MG63 (cell line): ENCODE data around the gene KRTAP4-11. TPM values are rescaled to one million over a fixed set of nuclear protein-coding genes. Genes with fewer than 3 reads are reported as not detected.
"Not testable (repeated sequence)": the region's sequence is repeated elsewhere in the genome, so short reads cannot be mapped to it uniquely, and the experiment has no call there.

Source experiments
- DNase-seq: peaks from one replicate; pipeline ENCODE4 v3.0.0-alpha.2; 2020
- H3K27me3 ChIP-seq: fragments of 250-450 bp; sonication (Bioruptor Pico); 2 replicates; pipeline ENCODE4 v1.5.1; 2020; ENCODE audit warnings: mild to moderate bottlenecking, moderate library complexity
- H3K36me3 ChIP-seq: fragments of 250-450 bp; sonication (Bioruptor Pico); 2 replicates; pipeline ENCODE4 v1.5.1; 2020; ENCODE audit warnings: mild to moderate bottlenecking, moderate library complexity
- H3K4me3 ChIP-seq: fragments of 250-450 bp; sonication (Bioruptor Pico); 2 replicates; pipeline ENCODE4 v1.5.1; 2020; ENCODE audit warnings: mild to moderate bottlenecking, moderate library complexity
- H3K9me3 ChIP-seq: fragments of 250-450 bp; sonication (Bioruptor Pico); 2 replicates; pipeline ENCODE4 v1.5.1; 2020; ENCODE audit warnings: mild to moderate bottlenecking, moderate library complexity
- total RNA-seq: library from RNA; depleted of rRNA; stranded (reverse); fragments of >200 nt; shearing (Covaris generic); gene quantifications from 2 replicates; pipeline ENCODE4 v1.2.3, GENCODE V29; 2014; ENCODE audit warnings: low replicate concordance

KRTAP4-11 gene
- total RNA-seq, 1 experiment from 2014 or later: not detected

DNA sequence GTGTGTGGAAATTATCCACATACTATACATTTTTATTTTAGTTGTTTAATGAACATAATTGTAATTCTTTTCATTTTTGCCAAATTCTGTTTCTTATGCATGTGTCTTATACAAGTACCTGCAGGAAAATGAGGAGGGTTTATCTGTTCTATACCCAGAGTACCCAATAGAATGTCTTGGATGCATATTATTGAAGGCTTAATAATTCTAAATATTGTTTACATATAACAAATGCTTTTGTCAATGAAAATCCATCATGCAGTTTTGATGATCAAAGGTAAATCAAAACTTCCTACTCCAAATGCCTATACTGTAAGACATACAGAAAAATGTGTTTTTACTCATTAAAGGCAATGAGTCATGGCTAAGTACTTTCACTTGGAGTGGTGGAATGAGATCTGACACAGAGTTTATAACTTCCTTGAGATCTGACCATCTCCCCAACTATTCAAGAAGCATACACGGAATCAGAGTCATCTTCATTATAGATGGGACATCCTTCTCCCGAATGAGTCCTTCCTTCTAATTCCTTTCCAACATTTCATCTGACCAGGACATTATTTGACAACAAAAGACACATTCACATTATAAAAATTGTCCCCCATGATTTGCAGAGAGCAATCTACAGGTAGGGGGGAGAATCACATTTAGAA lies 13.7 kb downstream of the KRTAP4-11 start:
- not testable (repeated sequence) for H3K36me3 ChIP-seq, H3K27me3 ChIP-seq, H3K9me3 ChIP-seq, H3K4me3 ChIP-seq, DNase-seq

DNA sequence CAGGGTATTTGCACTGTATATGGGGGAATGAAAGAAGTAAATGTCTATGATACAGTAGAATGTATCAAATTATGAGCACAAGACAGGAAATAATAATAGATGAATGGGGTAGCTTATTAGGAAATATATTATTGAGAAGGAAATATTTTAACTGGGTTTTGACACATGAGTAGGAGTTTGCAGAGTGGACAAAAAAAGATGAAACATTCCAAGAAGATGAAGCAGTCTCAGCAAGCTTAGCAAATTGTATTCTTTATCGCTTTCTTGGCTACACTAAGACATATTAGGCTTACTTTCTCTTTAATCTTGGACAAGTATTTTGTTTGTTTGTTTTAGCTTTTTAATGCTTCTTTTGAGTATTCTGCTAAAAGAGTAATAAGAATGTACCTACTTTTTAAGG lies 14.3 kb downstream of the KRTAP4-11 start:
- Histone ChIP-seq H3K27me3 (no peaks in the 10 kb centered on the region), H3K36me3 (no peaks in the 10 kb centered on the region), H3K4me3 (no peak overlapping the region), H3K9me3 (peaks cover 6% of the 10 kb centered on the region)
- no peak for DNase-seq

DNA sequence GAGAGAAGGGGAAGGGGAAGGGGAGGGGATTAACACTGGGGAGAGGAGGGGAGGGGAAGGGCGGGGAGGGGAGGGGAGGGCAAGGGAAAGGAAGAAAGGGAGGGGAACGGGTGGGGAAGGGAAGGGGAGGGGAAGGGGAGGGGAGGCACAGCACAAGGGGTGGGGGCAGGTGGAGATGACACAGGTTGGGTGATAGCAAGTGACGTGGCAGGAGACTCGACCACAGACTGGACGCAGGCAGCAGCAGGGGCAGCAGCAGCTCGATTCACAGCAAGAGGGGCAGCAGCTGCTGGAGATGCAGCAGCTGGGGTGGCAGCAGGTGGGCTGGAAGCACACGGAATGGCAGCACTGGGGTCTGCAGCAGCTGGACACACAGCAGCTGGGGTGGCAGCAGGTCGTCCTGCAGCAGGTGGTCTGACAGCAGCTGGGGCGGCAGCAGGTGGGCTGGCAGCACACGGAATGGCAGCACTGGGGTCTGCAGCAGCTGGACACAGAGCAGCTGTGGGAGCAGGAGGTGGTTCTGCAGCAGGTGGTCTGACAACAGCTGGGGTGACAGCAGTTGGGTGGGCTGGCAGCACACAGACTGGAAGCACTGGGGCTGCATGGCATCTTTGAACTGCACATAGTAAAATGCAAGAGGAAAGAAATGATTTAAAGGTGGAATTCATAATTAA lies 16.4 kb downstream of the KRTAP4-11 start, which contains the start of gene KRTAP4-16:
Gene KRTAP4-16, minus strand, starts transcription at position 624 of the 674 bp plus-strand sequence. Its CDS starts 0 bp downstream, at position 624.
- Histone ChIP-seq H3K36me3 (no peaks in the 10 kb centered on the region), H3K27me3 (no peaks in the 10 kb centered on the region), H3K9me3 (no peaks in the 10 kb centered on the region; the same call in none of the 2 replicates), H3K4me3 (no peak within 1 kb of the TSS)
- no peak for DNase-seq

DNA sequence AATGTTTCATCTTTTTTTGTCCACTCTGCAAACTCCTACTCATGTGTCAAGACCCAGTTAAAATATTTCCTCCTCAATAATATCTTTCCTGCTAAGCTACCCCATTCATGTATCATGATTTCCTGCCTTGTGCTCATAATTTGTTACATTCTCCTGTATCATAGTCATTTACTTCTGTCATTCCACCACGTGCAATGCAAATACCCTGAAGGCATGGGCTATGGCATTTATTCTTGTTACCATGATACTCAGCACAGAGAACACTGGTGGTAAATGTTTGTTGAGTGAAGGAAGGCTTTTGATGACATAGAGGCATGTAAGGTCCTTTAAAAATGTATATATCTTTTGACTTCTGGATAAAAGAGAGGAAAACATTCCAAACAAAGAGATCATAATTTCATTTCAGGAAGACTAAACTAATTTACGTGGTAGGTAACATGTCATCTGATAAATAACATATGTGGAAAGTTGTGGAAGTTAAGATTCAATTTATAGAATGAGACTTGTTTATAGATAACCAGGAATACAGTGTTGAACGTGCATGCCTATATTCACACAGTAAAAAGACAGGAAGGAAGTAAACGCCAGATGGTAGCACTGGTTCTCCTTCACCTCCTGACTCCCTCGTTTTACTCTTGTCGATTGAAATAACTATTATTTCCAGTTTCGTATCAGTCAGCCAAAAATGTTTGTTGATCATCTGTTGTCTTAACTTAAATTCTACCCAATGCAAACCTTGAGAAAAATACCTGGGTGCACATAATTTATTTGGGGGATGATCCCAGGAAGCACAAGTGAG lies 18.3 kb downstream of the KRTAP4-11 start:
- H3K27me3 ChIP-seq, H3K36me3 ChIP-seq, H3K9me3 ChIP-seq, H3K4me3 ChIP-seq: not testable (repeated sequence)
- peak; percentile 66 for DNase-seq

DNA sequence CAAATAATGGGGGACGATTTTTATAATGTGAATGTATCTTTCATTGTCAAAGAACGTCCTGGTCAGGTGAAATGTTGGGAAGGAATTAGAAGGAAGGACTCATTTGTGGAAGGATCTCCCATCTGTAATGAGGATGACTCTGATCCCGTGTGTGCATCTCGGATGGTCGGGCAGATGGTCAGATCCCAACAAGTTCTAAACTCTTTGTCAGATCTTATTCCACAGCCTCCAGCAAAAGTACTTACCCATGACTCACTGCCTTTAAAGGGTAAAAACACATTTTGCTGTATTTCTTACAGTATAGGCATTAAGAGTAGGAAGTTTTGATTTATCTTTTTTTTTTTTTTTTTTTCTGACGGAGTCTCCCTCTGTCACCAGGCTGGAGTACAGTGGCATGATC lies 19.7 kb downstream of the KRTAP4-11 start:
- DNase-seq: peak; percentile 43
- H3K4me3 ChIP-seq: no peak overlapping the region
- no peaks in the 10 kb centered on the region for H3K36me3 ChIP-seq

DNA sequence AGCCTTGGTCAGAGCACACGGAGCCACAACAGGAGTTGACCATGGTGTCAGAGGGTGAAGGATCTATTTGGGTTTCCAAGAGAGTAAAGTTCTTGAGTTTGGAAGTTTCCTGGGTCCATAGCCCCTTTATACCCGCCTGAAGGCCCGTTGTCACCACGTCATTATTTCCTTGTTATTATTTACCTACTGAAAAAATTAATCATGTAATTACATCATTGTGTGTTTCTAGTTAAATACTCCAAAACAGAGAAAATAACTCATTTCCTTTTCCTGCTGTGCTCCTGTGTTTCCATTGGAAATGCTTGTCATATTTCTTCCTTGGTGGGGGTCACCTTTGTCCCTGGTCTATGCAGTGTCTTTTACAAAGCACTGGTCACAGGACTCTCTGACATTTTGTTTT lies 20.1 kb downstream of the KRTAP4-11 start, which contains the start of gene KRTAP4-8:
Gene KRTAP4-8, minus strand, starts transcription at position 101 of the 400 bp plus-strand sequence. Its CDS starts 58 bp downstream, at position 43.
- no peaks in the 10 kb centered on the region for H3K36me3 ChIP-seq
- H3K4me3 ChIP-seq: no peak within 1 kb of the TSS
- H3K9me3 ChIP-seq: peaks cover 3% of the 10 kb centered on the region
- DNase-seq: no peak
- H3K27me3 ChIP-seq: no peaks in the 10 kb centered on the region

More for the DNA sequence above, 19.7 kb downstream of the KRTAP4-11 start:
- no peaks in the 10 kb centered on the region for H3K9me3 ChIP-seq
- H3K27me3 ChIP-seq: no peaks in the 10 kb centered on the region

DNA sequence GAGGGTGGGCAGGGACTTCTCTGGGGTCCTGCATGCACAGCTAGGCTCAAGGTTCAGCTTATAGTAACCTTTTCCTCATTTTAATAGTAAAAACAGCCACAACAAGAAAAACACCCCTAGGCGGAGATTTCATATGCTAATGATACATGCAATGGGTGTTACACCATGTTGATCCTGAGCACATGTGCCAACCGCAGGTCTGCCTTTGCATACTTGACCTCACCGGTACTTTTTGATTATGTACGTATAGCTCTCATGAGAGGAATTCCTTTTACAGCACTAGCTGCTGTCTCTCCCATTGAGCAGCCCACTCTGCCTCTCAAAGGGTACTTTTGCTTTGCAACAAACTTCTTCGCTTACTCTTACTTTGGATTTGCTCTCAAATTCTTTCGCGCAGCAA lies 22.1 kb downstream of the KRTAP4-11 start:
- Histone ChIP-seq H3K9me3 (peaks cover 6% of the 10 kb centered on the region), H3K4me3 (no peak overlapping the region)
- DNase-seq: no peak

DNA sequence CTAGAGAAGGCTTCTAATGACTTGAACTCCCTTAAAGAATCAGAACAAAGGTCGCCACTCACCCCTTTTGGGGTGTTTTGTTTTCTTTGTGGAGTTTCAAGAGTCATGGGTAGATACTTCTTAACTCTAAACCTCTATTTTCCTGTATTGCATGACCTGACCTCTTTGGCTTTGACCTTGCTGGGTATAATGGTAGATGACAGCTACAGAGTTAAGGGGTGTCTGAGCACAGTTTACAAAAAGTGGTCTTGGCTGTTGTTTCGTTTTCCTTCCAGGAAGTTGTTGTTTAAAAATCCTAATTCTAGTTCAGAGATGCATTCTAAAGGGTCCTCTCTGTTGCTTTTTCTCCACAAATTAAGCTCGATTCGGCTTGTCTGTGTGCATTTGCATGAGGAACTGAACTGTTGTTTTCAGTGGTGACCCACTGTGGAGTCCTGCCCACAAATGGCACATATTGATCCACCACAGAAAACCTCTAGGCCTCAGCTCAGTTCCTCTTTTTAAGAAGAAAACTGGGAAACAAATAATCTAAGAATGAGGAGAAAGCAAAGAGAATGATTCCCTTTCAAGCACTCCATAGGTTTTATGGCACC lies 29.3 kb downstream of the KRTAP4-11 start:
- DNase-seq, H3K9me3 ChIP-seq, H3K36me3 ChIP-seq, H3K4me3 ChIP-seq, H3K27me3 ChIP-seq: not testable (repeated sequence)

More for the DNA sequence above, 22.1 kb downstream of the KRTAP4-11 start:
- Histone ChIP-seq H3K27me3 (no peaks in the 10 kb centered on the region), H3K36me3 (no peaks in the 10 kb centered on the region)

DNA sequence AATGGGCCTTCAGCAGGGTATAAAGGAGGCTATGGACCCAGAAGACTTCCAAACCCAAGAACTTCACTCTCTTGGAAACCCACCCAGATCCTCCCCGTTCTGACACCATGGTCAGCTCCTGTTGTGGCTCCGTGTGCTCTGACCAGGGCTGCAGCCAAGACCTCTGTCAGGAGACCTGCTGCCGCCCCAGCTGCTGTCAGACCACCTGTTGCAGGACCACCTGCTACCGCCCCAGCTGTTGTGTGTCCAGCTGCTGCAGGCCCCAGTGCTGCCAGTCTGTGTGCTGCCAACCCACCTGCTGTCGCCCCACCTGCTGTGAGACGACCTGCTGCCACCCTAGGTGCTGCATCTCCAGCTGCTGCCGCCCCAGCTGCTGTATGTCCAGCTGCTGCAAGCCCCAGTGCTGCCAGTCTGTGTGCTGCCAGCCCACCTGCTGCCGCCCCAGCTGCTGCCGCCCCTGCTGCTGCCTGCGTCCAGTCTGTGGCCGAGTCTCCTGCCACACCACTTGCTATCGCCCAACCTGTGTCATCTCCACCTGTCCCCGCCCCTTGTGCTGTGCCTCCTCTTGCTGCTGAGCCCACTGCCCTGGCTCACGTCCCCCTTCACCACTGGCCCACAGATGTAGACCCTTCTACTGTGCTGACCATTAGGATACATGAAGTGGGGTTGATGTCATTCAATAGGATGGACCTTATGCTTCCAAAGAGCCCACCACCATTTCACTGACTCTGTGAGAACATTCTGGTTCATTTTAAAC lies 33.9 kb downstream of the KRTAP4-11 start, which contains the start of gene KRTAP4-7:
Gene KRTAP4-7, plus strand, starts transcription at position 51 of the 757 bp plus-strand sequence. Its CDS starts 57 bp downstream, at position 108.
- H3K27me3 ChIP-seq, DNase-seq, H3K4me3 ChIP-seq: not testable (repeated sequence)

DNA sequence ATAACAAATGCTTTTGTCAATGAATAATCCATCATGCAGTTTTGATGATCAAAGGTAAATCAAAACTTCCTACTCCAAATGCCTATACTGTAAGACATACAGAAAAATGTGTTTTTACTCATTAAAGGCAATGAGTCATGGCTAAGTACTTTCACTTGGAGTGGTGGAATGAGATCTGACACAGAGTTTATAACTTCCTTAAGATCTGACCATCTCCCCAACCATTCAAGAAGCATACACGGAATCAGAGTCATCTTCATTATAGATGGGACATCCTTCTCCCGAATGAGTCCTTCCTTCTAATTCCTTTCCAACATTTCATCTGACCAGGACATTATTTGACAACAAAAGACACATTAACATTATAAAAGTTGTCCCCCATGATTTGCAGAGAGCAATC lies 34.7 kb downstream of the KRTAP4-11 start:
- H3K27me3 ChIP-seq, H3K4me3 ChIP-seq, H3K9me3 ChIP-seq, DNase-seq, H3K36me3 ChIP-seq: not testable (repeated sequence)

More for the DNA sequence above, 33.9 kb downstream of the KRTAP4-11 start, which contains the start of gene KRTAP4-7:
- not testable (repeated sequence) for H3K36me3 ChIP-seq, H3K9me3 ChIP-seq

DNA sequence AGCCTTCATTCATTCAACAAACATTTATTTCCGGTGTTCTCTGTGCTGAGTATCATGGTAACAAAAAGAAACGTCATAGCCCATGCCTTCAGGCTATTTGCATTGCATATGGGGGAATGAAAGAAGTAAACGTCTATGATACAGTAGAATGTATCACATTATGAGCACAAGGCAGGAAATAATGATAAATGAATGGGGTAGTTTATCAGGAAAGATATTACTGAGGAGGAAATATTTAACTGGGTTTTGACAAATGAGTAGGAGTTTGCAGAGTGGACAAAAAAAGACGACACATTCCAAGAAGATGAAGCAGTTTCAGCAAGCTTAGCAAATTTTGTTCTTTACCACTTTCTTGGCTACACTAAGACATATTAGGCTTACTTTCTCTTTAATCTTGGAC lies 35.5 kb downstream of the KRTAP4-11 start:
- Histone ChIP-seq H3K9me3 (no peaks in the 10 kb centered on the region), H3K36me3 (no peaks in the 10 kb centered on the region), H3K4me3 (no peak overlapping the region), H3K27me3 (no peaks in the 10 kb centered on the region)
- no peak for DNase-seq

DNA sequence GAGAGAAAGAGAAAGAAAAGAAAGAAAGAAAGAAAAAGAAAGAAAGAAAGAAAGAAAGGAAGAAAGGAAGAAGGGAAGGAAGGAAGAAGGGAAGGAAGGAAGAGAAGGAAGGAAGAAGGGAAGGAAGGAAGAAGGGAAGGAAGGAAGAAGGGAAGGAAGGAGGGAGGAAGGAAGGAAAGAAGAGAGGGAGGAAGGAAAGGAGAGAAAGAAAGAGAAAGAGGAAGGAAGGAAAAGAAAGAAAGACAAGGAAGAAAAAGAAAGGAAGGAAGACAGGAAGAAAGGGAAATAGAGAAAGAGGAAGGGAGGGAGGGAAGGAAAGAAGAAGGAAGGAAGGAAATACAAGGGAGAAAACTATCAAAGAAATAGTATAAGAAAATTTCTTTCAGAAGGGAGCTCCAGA lies 41.4 kb downstream of the KRTAP4-11 start:
- Histone ChIP-seq H3K36me3 (no peaks in the 10 kb centered on the region), H3K27me3 (no peaks in the 10 kb centered on the region), H3K9me3 (no peaks in the 10 kb centered on the region), H3K4me3 (no peak overlapping the region)
- DNase-seq: no peak

DNA sequence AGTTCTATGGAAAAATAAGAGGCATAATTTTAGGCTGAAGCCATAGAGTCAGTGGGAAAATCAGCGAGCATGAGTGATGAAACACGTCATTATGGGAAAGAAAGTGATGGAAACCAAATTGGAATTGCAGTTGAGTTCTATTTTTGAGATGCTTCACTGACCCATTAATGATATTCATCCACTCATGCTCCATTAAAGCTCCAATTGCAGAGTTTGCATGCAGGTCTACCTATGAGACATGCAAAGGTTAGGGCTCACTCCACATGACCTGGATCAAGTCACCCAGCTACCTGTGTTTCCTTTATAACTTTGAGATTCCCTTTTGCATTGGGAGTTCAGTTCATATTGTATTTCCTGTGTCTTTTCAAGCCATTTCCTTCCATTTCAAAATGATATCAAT lies 44.5 kb downstream of the KRTAP4-11 start:
- no peak overlapping the region for H3K4me3 ChIP-seq
- no peak for DNase-seq
- H3K9me3 ChIP-seq: no peaks in the 10 kb centered on the region
- H3K27me3 ChIP-seq: no peaks in the 10 kb centered on the region
- no peaks in the 10 kb centered on the region for H3K36me3 ChIP-seq

DNA sequence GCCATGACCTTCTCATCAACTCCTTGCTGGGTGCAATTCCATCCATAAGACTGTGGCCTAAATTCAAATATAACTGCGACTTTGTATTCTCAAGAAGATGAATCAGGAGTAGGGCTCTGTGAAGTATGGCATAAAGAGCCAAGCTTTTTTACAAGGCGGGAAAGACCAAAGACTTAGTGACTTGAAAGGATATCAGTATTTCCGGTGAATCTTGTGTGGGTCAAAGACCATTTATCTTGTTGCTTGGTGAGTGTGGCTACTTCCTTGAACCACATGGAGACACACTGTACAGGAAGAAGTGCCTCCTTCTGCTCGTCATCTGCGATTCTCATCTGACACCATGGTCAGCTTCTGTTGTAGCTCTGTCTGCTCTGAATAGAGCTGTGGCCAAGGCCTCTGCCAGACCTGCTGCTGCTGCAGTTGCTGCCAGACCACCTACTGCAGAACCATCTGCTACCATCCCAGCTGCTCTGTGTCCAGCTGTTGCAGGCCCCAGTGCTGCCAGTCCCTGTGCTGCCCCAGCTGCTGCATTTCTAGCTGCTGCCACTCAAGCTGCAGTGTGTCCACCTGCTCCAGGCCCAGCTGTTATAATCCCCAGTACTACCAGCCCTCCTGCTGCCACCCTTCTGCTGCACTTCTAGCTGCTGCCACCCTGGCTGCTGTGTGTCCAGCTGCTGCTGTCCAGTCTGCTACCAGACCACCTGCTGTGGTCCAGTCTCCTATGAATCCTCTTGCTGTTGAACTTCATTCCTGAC lies 46.4 kb downstream of the KRTAP4-11 start:
- no peaks in the 10 kb centered on the region for H3K27me3 ChIP-seq
- no peak for DNase-seq
- no peak overlapping the region for H3K4me3 ChIP-seq
- no peaks in the 10 kb centered on the region for H3K36me3 ChIP-seq
- no peaks in the 10 kb centered on the region; the same call in 1 of the 2 replicates for H3K9me3 ChIP-seq

DNA sequence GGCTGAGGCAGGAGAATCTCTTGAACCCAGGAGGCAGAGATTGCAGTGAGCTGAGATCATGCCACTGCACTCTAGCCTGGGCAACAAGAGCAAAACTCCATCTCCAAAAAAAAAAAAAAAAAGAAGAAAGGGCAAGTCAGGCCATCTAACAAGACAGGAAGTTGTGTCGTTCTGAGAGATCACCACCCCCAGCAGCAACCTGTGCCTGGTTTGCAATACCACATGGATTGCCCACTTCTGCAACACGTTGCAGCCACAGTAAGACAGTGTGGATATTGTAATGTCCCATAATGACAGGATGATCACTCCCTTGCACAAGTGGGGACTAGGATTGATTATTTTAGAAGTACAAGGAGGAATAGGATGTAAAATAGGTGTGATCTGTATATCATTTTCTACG lies 49.1 kb downstream of the KRTAP4-11 start:
- DNase-seq: no peak
- Histone ChIP-seq H3K9me3 (no peaks in the 10 kb centered on the region; the same call in 1 of the 2 replicates), H3K27me3 (no peaks in the 10 kb centered on the region), H3K4me3 (no peak overlapping the region), H3K36me3 (no peaks in the 10 kb centered on the region)
